Measurements from ENCODE around the gene BCAS1. TPM values are rescaled to one million over a fixed set of nuclear protein-coding genes. Genes with fewer than 3 reads are reported as not detected.

BCAS1 gene
- total RNA-seq, 4 donors from 2014 or later: 0.29 to 0.83 TPM; not detected in 2

DNA sequence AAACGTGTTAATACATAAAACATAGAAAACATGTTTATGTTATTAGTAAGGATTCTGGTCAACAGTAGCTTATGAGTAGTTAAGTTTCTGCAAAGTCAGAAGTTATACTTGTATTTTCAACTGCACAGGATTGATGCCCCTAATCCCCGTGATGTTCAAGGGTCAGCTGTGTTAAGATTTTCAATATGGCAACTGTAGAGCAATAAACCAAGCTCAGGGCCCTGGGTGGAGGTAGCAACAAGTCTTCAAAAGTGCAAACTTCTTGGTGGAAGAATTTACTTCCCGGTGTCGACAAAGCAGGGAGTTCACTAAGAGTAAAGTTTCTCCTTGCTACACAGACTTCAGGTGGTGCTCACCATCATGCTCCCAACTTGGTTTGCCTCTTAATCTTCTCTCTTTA lies 4.1 kb upstream of the BCAS1 start:
- no peaks in the 10 kb centered on the region for H3K36me3 ChIP-seq
- intact Hi-C loops (cut with DNase I; ENCODE audit: low total_unique reads): no loop called here
- H3K9me3 ChIP-seq: no peaks in the 10 kb centered on the region
- H3K4me3 ChIP-seq: no peak overlapping the region
- no peak for TF ChIP-seq POLR2A (IDR thresholded peaks at IDR 0.05)
- TF ChIP-seq, protein P1, sequence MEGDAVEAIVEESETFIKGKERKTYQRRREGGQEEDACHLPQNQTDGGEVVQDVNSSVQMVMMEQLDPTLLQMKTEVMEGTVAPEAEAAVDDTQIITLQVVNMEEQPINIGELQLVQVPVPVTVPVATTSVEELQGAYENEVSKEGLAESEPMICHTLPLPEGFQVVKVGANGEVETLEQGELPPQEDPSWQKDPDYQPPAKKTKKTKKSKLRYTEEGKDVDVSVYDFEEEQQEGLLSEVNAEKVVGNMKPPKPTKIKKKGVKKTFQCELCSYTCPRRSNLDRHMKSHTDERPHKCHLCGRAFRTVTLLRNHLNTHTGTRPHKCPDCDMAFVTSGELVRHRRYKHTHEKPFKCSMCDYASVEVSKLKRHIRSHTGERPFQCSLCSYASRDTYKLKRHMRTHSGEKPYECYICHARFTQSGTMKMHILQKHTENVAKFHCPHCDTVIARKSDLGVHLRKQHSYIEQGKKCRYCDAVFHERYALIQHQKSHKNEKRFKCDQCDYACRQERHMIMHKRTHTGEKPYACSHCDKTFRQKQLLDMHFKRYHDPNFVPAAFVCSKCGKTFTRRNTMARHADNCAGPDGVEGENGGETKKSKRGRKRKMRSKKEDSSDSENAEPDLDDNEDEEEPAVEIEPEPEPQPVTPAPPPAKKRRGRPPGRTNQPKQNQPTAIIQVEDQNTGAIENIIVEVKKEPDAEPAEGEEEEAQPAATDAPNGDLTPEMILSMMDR (IDR thresholded peaks at IDR 0.05): no peak
- H3K27me3 ChIP-seq: no peaks in the 10 kb centered on the region
- no peak for DNase-seq
- no peak overlapping the region for H3K27ac ChIP-seq
- no peaks in the 10 kb centered on the region for H3K4me1 ChIP-seq

DNA sequence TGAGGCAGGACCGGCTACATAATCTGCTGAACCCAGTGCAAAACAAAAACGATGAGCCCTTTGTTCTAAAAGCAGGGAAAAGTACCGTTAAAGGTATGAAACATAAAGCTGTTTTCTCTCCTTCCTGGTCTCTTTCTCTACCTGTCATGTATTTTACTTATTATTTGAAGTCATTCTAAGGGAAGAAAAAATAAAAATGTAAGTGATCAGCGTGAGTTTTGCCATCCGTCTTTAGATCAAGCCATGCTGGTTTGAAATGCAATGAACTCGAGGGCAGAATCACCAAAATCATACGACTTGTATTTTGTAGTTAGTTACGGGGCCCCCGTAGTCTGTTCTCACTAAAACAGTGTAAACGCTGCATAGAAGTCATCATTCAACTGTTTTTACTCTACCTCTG lies 2.9 kb upstream of the BCAS1 start:
- Histone ChIP-seq H3K4me3 (no peak overlapping the region), H3K9me3 (no peaks in the 10 kb centered on the region), H3K4me1 (no peaks in the 10 kb centered on the region), H3K36me3 (no peaks in the 10 kb centered on the region), H3K27me3 (no peaks in the 10 kb centered on the region), H3K27ac (no peak overlapping the region)
- DNase-seq: no peak
- TF ChIP-seq, protein P1 (IDR thresholded peaks at IDR 0.05): no peak
- no peak for TF ChIP-seq POLR2A (IDR thresholded peaks at IDR 0.05)
- intact Hi-C loops (cut with DNase I; ENCODE audit: low total_unique reads): no loop called here

DNA sequence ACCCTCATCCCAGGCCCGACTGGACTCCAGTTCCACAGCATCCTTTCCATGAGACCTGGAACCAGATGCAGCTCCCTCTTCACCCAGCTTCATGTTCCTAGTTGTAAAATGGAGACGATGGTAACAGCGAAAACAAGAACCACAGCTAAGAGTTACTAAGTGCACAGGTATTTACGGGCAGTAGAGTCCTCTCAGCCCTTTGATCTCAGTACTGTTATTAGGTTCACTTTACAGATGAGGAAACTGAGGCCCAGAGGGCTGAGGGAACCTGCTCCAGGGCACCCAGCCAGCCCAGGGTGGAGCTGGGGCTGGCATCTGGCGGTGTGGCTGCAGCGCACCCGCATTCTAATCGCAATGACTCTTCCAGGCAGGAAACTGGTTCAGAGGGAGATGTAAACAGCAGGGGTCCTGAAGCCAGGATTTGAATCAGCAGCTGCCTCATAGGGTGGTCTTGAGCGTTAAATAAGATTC lies 858 bp downstream of the BCAS1 start:
- no peaks in the 10 kb centered on the region for H3K9me3 ChIP-seq
- no peak overlapping the region for H3K27ac ChIP-seq
- H3K27me3 ChIP-seq: no peaks in the 10 kb centered on the region
- no peaks in the 10 kb centered on the region for H3K4me1 ChIP-seq
- TF ChIP-seq, protein P1 (IDR thresholded peaks at IDR 0.05): no peak
- TF ChIP-seq POLR2A (IDR thresholded peaks at IDR 0.05): no peak
- intact Hi-C loops (cut with DNase I; ENCODE audit: low total_unique reads): no loop called here
- no peak for DNase-seq
- H3K36me3 ChIP-seq: no peaks in the 10 kb centered on the region
- no peak overlapping the region for H3K4me3 ChIP-seq

DNA sequence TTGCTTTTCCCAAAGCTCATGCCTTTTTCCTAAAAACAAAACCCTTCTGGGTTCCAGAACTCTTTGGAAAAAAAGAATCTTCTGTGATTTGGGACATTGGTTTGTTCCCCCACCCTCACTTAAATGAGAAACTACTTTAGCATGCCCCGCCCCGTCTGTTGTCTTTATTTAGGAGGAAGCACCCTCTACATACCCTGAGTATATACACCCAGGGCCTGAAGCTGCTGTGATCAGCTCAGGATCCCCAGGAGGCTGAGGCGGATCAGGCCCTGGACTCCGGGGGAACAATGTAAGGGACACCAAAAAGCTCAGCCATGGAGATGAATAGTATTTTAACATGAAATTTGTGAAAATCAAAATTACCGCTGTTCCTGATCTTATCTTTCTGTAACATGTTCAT lies 1.4 kb downstream of the BCAS1 start:
- intact Hi-C loops (cut with DNase I; ENCODE audit: low total_unique reads): no loop called here
- Histone ChIP-seq H3K4me3 (no peak overlapping the region), H3K27ac (no peak overlapping the region), H3K36me3 (no peaks in the 10 kb centered on the region), H3K9me3 (no peaks in the 10 kb centered on the region), H3K4me1 (no peaks in the 10 kb centered on the region), H3K27me3 (no peaks in the 10 kb centered on the region)
- no peak for TF ChIP-seq POLR2A (IDR thresholded peaks at IDR 0.05)
- TF ChIP-seq, protein P1 (IDR thresholded peaks at IDR 0.05): no peak
- no peak for DNase-seq

DNA sequence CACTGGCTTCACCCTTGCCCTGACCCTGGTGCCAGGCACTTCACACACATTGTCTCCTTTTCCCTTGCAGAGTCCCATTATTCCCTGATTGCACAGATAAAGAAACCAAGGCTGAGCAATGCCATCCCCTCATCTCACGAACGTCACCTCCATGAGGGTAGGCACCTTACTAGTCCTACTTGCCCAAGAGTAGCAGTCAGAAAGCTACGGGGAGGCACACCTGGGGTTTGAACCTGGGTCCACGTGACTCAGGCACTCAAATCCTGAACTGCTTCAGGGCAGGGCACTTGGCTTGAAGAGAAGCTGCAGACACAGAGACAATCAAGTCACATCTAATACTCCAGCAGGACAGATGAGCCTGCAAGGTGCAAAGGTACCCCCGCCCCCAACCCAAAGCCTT lies 1.9 kb downstream of the BCAS1 start:
- Histone ChIP-seq H3K36me3 (no peaks in the 10 kb centered on the region), H3K4me1 (no peaks in the 10 kb centered on the region), H3K4me3 (no peak overlapping the region), H3K27me3 (no peaks in the 10 kb centered on the region), H3K9me3 (no peaks in the 10 kb centered on the region), H3K27ac (no peak overlapping the region)
- no peak for DNase-seq
- TF ChIP-seq, protein P1 (IDR thresholded peaks at IDR 0.05): no peak
- no peak for TF ChIP-seq POLR2A (IDR thresholded peaks at IDR 0.05)
- intact Hi-C loops (cut with DNase I; ENCODE audit: low total_unique reads): no loop called here
